Measurements from ENCODE around the gene SUGP2.
"Not testable (repeated sequence)": the region's sequence is repeated elsewhere in the genome, so short reads cannot be mapped to it uniquely, and the experiment has no call there.

The SUGP2 gene

GRCh38 chr19:19040417-19040816, 7.1 kb upstream of the SUGP2 start:
- Histone ChIP-seq H3K4me1 (ENCODE audit: control insufficient read depth, insufficient read depth, low read length) (peaks cover 6% of the 10 kb centered on the region), H3K27me3 (ENCODE audit: control insufficient read depth, insufficient read depth, low read length) (no peaks in the 10 kb centered on the region), H3K9me3 (ENCODE audit: control insufficient read depth, low read length) (no peaks in the 10 kb centered on the region), H3K36me3 (ENCODE audit: control insufficient read depth, insufficient read depth, low read length) (peaks cover 7% of the 10 kb centered on the region), H3K4me3 (ENCODE audit: low read length) (no peak overlapping the region), H3K9ac (ENCODE audit: low read length) (no peak overlapping the region)

GRCh38 chr19:19039901-19040300, 6.6 kb upstream of the SUGP2 start:
- peaks cover 7% of the 10 kb centered on the region for H3K36me3 ChIP-seq (ENCODE audit: control insufficient read depth, insufficient read depth, low read length)
- no peak overlapping the region for H3K4me3 ChIP-seq (ENCODE audit: low read length)
- H3K9me3 ChIP-seq (ENCODE audit: control insufficient read depth, low read length): no peaks in the 10 kb centered on the region
- H3K4me1 ChIP-seq (ENCODE audit: control insufficient read depth, insufficient read depth, low read length): peaks cover 6% of the 10 kb centered on the region
- no peaks in the 10 kb centered on the region for H3K27me3 ChIP-seq (ENCODE audit: control insufficient read depth, insufficient read depth, low read length)
- no peak overlapping the region for H3K9ac ChIP-seq (ENCODE audit: low read length)

GRCh38 chr19:19034204-19034624, 897 bp upstream of the SUGP2 start:
- peaks cover 16% of the 10 kb centered on the region for H3K4me1 ChIP-seq (ENCODE audit: control insufficient read depth, insufficient read depth, low read length)
- peak overlapping the region; percentile 78 for H3K9ac ChIP-seq (ENCODE audit: low read length)
- no peaks in the 10 kb centered on the region for H3K27me3 ChIP-seq (ENCODE audit: control insufficient read depth, insufficient read depth, low read length)

GRCh38 chr19:19033176-19033425, 216 bp downstream of the SUGP2 start:
- H3K4me1 ChIP-seq (ENCODE audit: control insufficient read depth, insufficient read depth, low read length): peaks cover 16% of the 10 kb centered on the region
- peak overlapping the region; percentile 77 for H3K4me3 ChIP-seq (ENCODE audit: low read length)
- no peaks in the 10 kb centered on the region for H3K27me3 ChIP-seq (ENCODE audit: control insufficient read depth, insufficient read depth, low read length)
- peaks cover 8% of the 10 kb centered on the region for H3K36me3 ChIP-seq (ENCODE audit: control insufficient read depth, insufficient read depth, low read length)
- peak overlapping the region; percentile 78 for H3K9ac ChIP-seq (ENCODE audit: low read length)
- no peaks in the 10 kb centered on the region for H3K9me3 ChIP-seq (ENCODE audit: control insufficient read depth, low read length)

More at GRCh38 chr19:19034204-19034624, 897 bp upstream of the SUGP2 start:
- Histone ChIP-seq H3K36me3 (ENCODE audit: control insufficient read depth, insufficient read depth, low read length) (peaks cover 8% of the 10 kb centered on the region), H3K4me3 (ENCODE audit: low read length) (peak overlapping the region; percentile 74), H3K9me3 (ENCODE audit: control insufficient read depth, low read length) (no peaks in the 10 kb centered on the region)

- H3K4me3 ChIP-seq (ENCODE audit: low read length): peak overlapping the region; percentile 77
- H3K36me3 ChIP-seq (ENCODE audit: control insufficient read depth, insufficient read depth, low read length): peaks cover 8% of the 10 kb centered on the region
- no peaks in the 10 kb centered on the region for H3K27me3 ChIP-seq (ENCODE audit: control insufficient read depth, insufficient read depth, low read length)
- peak overlapping the region; percentile 78 for H3K9ac ChIP-seq (ENCODE audit: low read length)
- H3K4me1 ChIP-seq (ENCODE audit: control insufficient read depth, insufficient read depth, low read length): peaks cover 16% of the 10 kb centered on the region
- H3K9me3 ChIP-seq (ENCODE audit: control insufficient read depth, low read length): no peaks in the 10 kb centered on the region
Measured at GRCh38 chr19:19032420-19033175, 719 bp downstream of the SUGP2 start.

GRCh38 chr19:19031891-19032290, 1.4 kb downstream of the SUGP2 start:
- no peak overlapping the region for H3K4me3 ChIP-seq (ENCODE audit: low read length)
- peaks cover 8% of the 10 kb centered on the region for H3K36me3 ChIP-seq (ENCODE audit: control insufficient read depth, insufficient read depth, low read length)
- H3K27me3 ChIP-seq (ENCODE audit: control insufficient read depth, insufficient read depth, low read length): no peaks in the 10 kb centered on the region
- H3K9me3 ChIP-seq (ENCODE audit: control insufficient read depth, low read length): no peaks in the 10 kb centered on the region
- peak overlapping the region; percentile 78 for H3K9ac ChIP-seq (ENCODE audit: low read length)
- peaks cover 16% of the 10 kb centered on the region for H3K4me1 ChIP-seq (ENCODE audit: control insufficient read depth, insufficient read depth, low read length)

GRCh38 chr19:19028526-19028925, 4.8 kb downstream of the SUGP2 start:
- Histone ChIP-seq H3K4me3 (ENCODE audit: low read length) (no peak overlapping the region), H3K4me1 (ENCODE audit: control insufficient read depth, insufficient read depth, low read length) (peaks cover 8% of the 10 kb centered on the region), H3K36me3 (ENCODE audit: control insufficient read depth, insufficient read depth, low read length) (peaks cover 8% of the 10 kb centered on the region), H3K9me3 (ENCODE audit: control insufficient read depth, low read length) (no peaks in the 10 kb centered on the region), H3K9ac (ENCODE audit: low read length) (no peak overlapping the region), H3K27me3 (ENCODE audit: control insufficient read depth, insufficient read depth, low read length) (no peaks in the 10 kb centered on the region)

GRCh38 chr19:19027228-19027627, 6.1 kb downstream of the SUGP2 start:
- Histone ChIP-seq H3K27me3 (ENCODE audit: control insufficient read depth, insufficient read depth, low read length) (no peaks in the 10 kb centered on the region), H3K36me3 (ENCODE audit: control insufficient read depth, insufficient read depth, low read length) (peaks cover 8% of the 10 kb centered on the region), H3K9ac (ENCODE audit: low read length) (no peak overlapping the region), H3K4me3 (ENCODE audit: low read length) (no peak overlapping the region), H3K4me1 (ENCODE audit: control insufficient read depth, insufficient read depth, low read length) (peaks cover 2% of the 10 kb centered on the region), H3K9me3 (ENCODE audit: control insufficient read depth, low read length) (no peaks in the 10 kb centered on the region)

- no peaks in the 10 kb centered on the region for H3K27me3 ChIP-seq (ENCODE audit: control insufficient read depth, insufficient read depth, low read length)
- H3K4me1 ChIP-seq (ENCODE audit: control insufficient read depth, insufficient read depth, low read length): no peaks in the 10 kb centered on the region
- peaks cover 8% of the 10 kb centered on the region for H3K36me3 ChIP-seq (ENCODE audit: control insufficient read depth, insufficient read depth, low read length)
- H3K9me3 ChIP-seq (ENCODE audit: control insufficient read depth, low read length): no peaks in the 10 kb centered on the region
- no peak overlapping the region for H3K9ac ChIP-seq (ENCODE audit: low read length)
- H3K4me3 ChIP-seq (ENCODE audit: low read length): no peak overlapping the region
Measured at GRCh38 chr19:19026299-19026971, 6.9 kb downstream of the SUGP2 start.

GRCh38 chr19:19025861-19026260, 7.5 kb downstream of the SUGP2 start:
- Histone ChIP-seq H3K27me3 (ENCODE audit: control insufficient read depth, insufficient read depth, low read length) (no peaks in the 10 kb centered on the region), H3K36me3 (ENCODE audit: control insufficient read depth, insufficient read depth, low read length) (peaks cover 8% of the 10 kb centered on the region), H3K9ac (ENCODE audit: low read length) (no peak overlapping the region), H3K4me3 (ENCODE audit: low read length) (no peak overlapping the region), H3K4me1 (ENCODE audit: control insufficient read depth, insufficient read depth, low read length) (no peaks in the 10 kb centered on the region), H3K9me3 (ENCODE audit: control insufficient read depth, low read length) (no peaks in the 10 kb centered on the region)

GRCh38 chr19:19023376-19023775, 9.9 kb downstream of the SUGP2 start:
- not testable (repeated sequence) for H3K9me3 ChIP-seq (ENCODE audit: control insufficient read depth, low read length); H3K4me3 ChIP-seq (ENCODE audit: low read length); H3K36me3 ChIP-seq (ENCODE audit: control insufficient read depth, insufficient read depth, low read length); H3K9ac ChIP-seq (ENCODE audit: low read length); H3K27me3 ChIP-seq (ENCODE audit: control insufficient read depth, insufficient read depth, low read length); H3K4me1 ChIP-seq (ENCODE audit: control insufficient read depth, insufficient read depth, low read length)

GRCh38 chr19:19022380-19022961, 10.8 kb downstream of the SUGP2 start:
- no peaks in the 10 kb centered on the region for H3K4me1 ChIP-seq (ENCODE audit: control insufficient read depth, insufficient read depth, low read length)
- no peaks in the 10 kb centered on the region for H3K27me3 ChIP-seq (ENCODE audit: control insufficient read depth, insufficient read depth, low read length)
- H3K9ac ChIP-seq (ENCODE audit: low read length): no peak overlapping the region
- no peaks in the 10 kb centered on the region for H3K9me3 ChIP-seq (ENCODE audit: control insufficient read depth, low read length)
- H3K36me3 ChIP-seq (ENCODE audit: control insufficient read depth, insufficient read depth, low read length): no peaks in the 10 kb centered on the region
- no peak overlapping the region for H3K4me3 ChIP-seq (ENCODE audit: low read length)
